ENCODE measurements around the gene ELOF1.

The ELOF1 gene

DNA sequence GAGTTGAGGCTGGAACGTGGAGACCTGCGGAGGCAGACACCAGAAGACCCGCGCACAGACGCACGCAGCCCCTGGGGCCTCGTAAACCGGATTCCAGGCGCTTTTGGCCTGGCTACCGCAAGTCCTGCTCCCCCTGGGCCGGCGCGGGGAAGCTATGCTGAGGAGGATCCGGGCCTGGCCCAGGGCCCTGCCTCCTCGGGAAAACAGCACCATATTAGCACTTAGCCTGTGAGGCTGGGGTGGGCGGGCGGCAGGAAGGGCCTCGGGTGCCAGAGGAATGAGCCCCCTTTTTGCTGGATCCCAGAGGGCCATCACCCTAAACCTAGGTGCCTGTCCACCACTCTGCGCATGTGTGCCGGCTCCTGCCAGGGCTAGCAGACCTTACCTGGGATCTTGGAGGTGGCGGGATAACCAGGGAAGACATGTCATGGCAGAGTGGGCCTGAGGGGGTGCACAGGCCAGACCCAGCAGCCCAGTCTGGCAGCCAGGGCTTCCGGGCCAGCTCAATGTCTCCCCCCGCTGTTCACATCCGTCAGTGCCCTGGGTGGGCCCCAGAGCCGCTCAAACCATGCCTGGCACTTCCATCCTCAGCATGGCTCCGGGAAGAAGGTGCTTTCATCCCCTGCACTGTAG is 7.3 kb downstream of the ELOF1 start:
- Histone ChIP-seq H3K27ac (ENCODE audit: low read depth, low read length) (no peak overlapping the region), H3K9me2 (replicated peaks; ENCODE audit: control insufficient read depth, low read length) (no peaks in the 10 kb centered on the region), H3F3A (ENCODE audit: control insufficient read depth, insufficient read depth) (no peaks in the 10 kb centered on the region), H3K9me3 (ENCODE audit: control insufficient read depth, insufficient read depth, low read length) (no peaks in the 10 kb centered on the region), H4K20me1 (ENCODE audit: control insufficient read depth, insufficient read depth, low read depth, low read length) (no peaks in the 10 kb centered on the region), H3K4me2 (ENCODE audit: low read length) (no peak overlapping the region), H3K36me3 (ENCODE audit: control insufficient read depth, low read length) (peaks cover 39% of the 10 kb centered on the region), H3K4me1 (ENCODE audit: control insufficient read depth, low read length) (peaks cover 28% of the 10 kb centered on the region), H3K79me2 (ENCODE audit: control insufficient read depth, low read length) (peaks cover 16% of the 10 kb centered on the region), H3K27me3 (ENCODE audit: control insufficient read depth, low read length) (no peaks in the 10 kb centered on the region), H3K4me3 (ENCODE audit: low read length) (no peak overlapping the region)
- no peak for TF ChIP-seq EZH2phosphoT487 (IDR thresholded peaks at IDR 0.05; ENCODE audit: borderline replicate concordance, low read length)
- TF ChIP-seq, protein P1, sequence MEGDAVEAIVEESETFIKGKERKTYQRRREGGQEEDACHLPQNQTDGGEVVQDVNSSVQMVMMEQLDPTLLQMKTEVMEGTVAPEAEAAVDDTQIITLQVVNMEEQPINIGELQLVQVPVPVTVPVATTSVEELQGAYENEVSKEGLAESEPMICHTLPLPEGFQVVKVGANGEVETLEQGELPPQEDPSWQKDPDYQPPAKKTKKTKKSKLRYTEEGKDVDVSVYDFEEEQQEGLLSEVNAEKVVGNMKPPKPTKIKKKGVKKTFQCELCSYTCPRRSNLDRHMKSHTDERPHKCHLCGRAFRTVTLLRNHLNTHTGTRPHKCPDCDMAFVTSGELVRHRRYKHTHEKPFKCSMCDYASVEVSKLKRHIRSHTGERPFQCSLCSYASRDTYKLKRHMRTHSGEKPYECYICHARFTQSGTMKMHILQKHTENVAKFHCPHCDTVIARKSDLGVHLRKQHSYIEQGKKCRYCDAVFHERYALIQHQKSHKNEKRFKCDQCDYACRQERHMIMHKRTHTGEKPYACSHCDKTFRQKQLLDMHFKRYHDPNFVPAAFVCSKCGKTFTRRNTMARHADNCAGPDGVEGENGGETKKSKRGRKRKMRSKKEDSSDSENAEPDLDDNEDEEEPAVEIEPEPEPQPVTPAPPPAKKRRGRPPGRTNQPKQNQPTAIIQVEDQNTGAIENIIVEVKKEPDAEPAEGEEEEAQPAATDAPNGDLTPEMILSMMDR (IDR thresholded peaks at IDR 0.05; ENCODE audit: low read depth, low read length, poor library complexity, severe bottlenecking): peak; percentile 64

DNA sequence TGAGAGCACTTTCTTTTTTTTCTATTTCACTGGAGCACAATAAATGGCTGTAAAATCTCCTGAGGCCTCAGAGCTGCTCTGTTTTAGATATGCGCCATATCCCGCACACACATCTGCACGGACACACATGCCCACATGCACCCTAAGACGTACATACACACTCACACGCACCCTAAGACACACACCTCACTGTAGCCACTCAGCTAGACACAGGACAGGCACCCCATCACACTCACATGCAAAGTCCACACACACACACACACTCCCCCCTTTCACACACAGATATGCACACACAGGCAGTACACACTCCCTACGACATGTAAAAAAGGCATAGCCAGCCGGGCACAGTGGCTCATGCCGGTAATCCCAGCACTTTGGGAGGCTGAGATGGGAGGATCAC is 8.8 kb downstream of the ELOF1 start:
- Histone ChIP-seq H3K79me2 (ENCODE audit: control insufficient read depth, low read length) (peaks cover 3% of the 10 kb centered on the region), H3K27me3 (ENCODE audit: control insufficient read depth, low read length) (no peaks in the 10 kb centered on the region), H3K4me1 (ENCODE audit: control insufficient read depth, low read length) (peaks cover 26% of the 10 kb centered on the region), H4K20me1 (ENCODE audit: control insufficient read depth, insufficient read depth, low read depth, low read length) (no peaks in the 10 kb centered on the region), H3K4me2 (ENCODE audit: low read length) (no peak overlapping the region), H3K9me3 (ENCODE audit: control insufficient read depth, insufficient read depth, low read length) (no peaks in the 10 kb centered on the region), H3K9me2 (replicated peaks; ENCODE audit: control insufficient read depth, low read length) (no peaks in the 10 kb centered on the region), H3K27ac (ENCODE audit: low read depth, low read length) (no peak overlapping the region), H3K36me3 (ENCODE audit: control insufficient read depth, low read length) (peaks cover 32% of the 10 kb centered on the region), H3K4me3 (ENCODE audit: low read length) (no peak overlapping the region), H3F3A (ENCODE audit: control insufficient read depth, insufficient read depth) (no peaks in the 10 kb centered on the region)
- TF ChIP-seq, protein P1 (IDR thresholded peaks at IDR 0.05; ENCODE audit: low read depth, low read length, poor library complexity, severe bottlenecking): no peak
- no peak for TF ChIP-seq EZH2phosphoT487 (IDR thresholded peaks at IDR 0.05; ENCODE audit: borderline replicate concordance, low read length)

GRCh38 chr19:11549386-11549953 is 9.6 kb downstream of the ELOF1 start:
- Histone ChIP-seq H3K9me2 (replicated peaks; ENCODE audit: control insufficient read depth, low read length) (no peaks in the 10 kb centered on the region), H3K79me2 (ENCODE audit: control insufficient read depth, low read length) (no peaks in the 10 kb centered on the region), H3K4me2 (ENCODE audit: low read length) (no peak overlapping the region), H3F3A (ENCODE audit: control insufficient read depth, insufficient read depth) (no peaks in the 10 kb centered on the region), H3K27ac (ENCODE audit: low read depth, low read length) (no peak overlapping the region), H3K36me3 (ENCODE audit: control insufficient read depth, low read length) (peaks cover 28% of the 10 kb centered on the region), H3K9me3 (ENCODE audit: control insufficient read depth, insufficient read depth, low read length) (no peaks in the 10 kb centered on the region), H3K4me1 (ENCODE audit: control insufficient read depth, low read length) (peaks cover 24% of the 10 kb centered on the region), H3K4me3 (ENCODE audit: low read length) (no peak overlapping the region), H4K20me1 (ENCODE audit: control insufficient read depth, insufficient read depth, low read depth, low read length) (no peaks in the 10 kb centered on the region), H3K27me3 (ENCODE audit: control insufficient read depth, low read length) (no peaks in the 10 kb centered on the region)
- TF ChIP-seq EZH2phosphoT487 (IDR thresholded peaks at IDR 0.05; ENCODE audit: borderline replicate concordance, low read length): no peak
- TF ChIP-seq, protein P1 (IDR thresholded peaks at IDR 0.05; ENCODE audit: low read depth, low read length, poor library complexity, severe bottlenecking): no peak
